ENCODE results near the gene SNCA.

The SNCA gene

DNA sequence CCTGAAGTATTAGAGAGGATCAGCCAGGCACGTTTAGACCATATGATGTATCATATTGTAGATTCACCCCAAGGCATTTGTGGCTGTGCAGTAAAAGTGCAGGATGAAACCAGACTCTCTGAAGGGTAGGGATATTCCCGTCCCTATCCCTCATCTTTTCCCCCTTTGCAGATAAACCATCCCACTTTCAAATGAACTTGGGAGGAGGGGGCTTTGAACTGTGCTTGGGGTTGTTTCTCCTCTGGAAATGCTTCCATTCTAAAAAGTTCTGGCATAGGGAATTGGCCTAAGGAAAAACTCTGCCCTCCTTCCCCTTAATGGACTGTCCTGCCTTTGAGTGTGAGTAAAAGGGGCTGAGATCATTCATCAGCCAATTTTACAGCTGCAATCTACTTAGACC is 23.8 kb downstream of the SNCA start:
- no peak for DNase-seq

DNA sequence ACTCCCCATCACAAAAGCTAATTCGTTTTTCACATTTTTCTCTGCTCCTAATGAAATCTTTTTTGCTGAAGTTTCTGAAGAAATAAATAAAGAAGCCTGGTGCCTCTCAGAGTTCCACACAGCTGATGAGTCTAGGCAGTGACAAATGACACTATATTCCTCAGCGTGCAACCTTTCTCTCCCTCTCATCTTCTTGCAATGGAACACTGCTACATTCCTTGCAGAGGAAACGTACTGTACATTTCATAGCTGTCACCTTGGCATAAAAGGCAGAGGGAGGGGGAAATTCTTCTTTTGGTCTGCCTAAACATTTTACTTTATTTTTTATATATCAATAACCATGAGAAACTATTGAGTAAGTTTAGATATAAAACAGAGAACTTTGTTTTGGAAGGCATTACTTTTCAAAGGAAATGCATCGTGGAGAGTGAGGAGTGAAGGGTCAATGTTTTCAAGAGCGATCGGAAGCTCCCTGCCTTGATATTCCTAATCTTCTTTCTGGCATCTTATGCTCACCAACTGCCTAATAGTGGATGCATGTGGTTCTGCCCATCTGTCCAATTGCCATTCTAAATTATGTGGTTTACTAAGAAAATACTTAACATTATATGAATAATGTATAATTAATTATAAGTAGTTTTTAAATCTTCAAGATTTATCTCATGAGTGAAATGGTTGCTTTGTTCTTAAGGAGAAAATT is 29.4 kb downstream of the SNCA start:
- DNase-seq = no peak

DNA sequence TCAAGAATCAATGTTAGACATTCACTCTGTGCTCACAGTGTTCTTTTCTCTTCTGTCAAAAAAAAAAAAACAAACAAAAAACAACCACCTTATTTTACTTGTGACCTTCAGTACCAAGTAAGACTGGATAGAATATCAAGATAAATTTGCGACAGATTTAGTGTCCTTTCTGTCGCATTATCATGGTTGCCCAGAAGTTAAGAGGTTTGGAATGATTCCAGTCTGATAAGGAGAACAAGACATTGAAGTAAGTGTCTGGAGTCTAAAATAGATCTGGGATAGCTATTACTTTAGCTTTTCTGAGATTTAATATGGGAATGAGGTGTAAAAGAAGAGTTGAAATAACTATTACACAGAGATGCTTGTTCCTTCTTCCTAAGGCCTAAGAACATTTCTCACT is 31.7 kb downstream of the SNCA start:
- no peak for DNase-seq

DNA sequence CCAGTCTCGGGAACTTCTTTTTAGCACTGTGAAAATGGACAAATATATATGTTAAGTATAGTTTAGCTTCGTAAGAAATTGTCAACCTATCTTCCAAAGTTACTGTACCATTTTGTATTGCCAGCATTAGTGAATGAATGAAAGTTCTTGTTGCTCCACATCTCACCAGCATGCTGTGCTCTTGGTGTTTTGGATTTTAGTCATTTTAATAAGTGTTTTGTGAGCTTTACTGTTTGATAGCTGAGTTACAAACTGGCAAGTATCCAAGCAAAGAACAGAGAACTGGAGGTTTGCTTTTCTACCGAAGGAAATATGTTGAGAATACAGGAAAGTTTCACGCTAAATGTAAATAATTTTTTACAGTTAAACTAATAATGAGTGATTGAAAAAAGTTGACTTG is 33.0 kb downstream of the SNCA start:
- DNase-seq = no peak

DNA sequence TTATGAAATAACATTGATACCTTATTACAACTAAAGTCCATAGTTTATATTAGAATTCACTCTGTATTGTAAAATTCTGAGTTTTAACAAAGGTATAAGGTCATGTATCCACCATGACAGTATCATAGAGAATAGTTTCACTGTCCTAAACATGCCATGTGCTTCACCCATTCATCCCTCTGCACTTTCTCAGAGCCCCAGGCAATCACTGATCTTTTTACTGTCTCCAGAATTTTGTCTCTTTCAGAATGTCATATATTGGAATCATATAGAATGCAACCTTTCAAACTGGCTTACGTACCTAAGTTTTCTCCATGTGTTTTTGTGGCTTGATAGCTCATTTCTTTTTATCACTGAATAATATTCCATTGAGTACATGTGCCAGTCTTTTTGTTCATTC is 33.9 kb downstream of the SNCA start:
- no peak for DNase-seq

DNA sequence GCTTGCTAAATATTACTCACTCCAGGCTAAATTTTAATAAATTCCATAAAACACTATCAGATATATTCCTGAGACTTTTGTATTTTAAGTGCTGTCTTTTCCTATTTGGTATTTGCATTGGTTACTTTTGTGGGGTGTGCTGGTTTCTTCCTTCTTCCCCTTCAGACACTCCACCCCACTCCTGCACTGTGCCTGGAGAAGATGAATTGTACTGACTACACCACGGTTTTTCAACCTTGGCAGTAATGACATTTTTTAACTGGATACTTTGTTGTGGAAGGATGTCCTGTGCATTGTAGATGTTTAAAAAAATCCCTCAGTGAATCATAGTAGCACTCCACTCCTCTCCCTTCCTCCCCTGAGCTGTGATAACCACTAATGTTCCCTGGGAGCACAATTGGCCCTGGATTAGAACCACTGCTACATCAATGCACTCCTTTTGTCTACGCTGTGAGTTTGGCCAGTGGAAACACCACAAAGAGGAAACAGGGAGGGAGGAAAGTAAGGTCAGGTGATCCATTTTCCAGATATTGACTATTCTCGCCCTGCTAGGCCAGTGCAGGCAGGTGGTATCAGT is 36.3 kb downstream of the SNCA start:
- DNase-seq = no peak

DNA sequence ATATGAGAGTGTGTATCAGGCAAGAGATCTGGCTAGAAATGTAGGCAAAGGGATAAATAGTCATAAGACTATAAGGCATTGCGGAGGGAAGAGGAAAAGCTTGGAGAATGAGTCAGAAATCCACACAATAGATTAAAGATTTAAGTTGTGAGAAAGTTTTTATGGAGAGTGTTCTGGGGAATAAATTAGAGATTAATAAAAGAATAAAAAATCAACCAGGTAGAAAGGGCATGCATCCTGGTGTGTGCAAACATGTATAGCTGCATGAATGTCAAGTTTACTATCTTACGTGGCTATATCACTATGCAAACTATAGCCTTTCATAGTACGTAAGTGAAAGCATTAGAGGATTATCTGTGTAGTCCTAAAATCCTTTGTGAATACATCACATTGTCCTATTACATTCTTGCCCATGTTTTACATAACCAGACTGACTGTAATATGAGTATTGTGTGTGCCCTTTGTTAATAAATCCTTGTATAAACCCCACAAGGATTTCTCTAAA is 36.9 kb downstream of the SNCA start:
- DNase-seq = no peak

DNA sequence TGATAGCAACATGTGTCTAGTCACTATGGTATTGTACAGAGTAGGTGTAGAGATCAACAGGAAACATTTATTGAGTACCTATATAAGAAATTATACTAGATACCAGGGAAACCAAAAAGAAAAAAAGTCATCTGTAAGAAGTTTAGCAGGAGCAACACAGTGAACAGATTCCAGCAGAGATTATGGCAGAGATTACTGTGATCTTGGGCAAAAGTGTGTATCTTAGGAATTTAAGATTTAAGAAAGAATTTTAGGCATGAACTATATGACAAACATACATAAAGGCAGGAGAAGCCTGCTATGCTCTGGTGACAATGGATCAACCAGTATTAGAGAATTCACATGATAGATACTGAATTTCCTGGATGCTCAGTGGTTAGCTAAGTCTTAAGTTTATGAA is 37.9 kb downstream of the SNCA start:
- no peak for DNase-seq

DNA sequence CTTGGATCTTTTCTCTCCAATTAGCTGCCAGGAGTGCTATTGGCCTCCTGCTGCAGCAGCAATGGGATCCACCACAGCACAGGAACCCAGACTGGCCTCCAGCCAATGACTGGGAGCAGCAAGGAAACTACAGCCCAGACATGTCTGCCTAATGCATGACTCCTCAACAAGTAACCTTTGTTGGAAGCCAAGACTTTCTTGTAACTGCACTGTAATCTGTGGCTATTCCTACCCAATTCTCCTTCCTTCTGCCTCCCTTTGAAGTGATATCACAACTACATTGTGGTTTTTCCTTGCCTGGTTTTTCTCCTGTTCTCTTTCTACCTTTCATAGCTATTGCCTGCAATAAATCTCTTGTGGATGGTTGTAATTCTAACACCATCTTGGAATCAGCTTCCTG is 39.8 kb downstream of the SNCA start:
- no peak for DNase-seq

DNA sequence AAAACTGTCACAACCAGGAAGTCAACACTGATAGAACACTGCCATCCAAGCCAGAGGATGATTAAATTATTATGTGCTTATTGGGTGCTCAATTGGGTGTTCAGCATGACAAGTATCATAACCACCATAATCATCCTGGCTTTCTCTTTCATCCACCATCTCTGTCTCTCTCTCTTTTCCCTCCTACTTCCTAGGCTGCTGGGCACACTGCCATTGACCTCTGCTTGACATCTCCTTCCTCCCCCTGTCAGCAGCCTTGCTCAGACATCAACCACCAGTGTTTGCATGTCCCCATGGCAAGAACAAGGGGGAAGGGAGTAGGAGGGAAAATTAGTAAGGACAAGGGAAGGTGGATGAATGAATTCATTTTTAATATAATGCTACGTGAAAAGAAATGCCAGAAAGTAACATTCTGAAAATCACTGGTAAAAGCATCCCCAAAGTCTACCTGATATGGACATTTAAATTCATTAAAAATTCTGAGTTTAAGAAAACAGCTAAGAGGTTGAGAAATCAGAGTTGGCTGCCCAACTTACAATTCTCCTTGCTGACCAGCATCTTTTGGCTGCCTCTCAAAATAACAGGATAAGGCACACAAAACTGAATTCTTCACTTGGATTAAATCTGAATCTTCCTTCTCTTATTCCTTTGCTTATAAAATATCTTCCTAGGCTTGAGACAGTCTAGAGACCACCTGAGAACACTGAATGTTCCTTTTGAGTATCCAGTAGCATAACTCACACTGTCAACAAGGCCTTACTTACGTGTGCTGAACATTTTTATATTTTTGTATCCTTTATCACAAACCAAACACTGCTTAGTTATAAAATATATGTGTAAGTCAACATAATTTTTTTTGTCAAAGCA is 48.5 kb downstream of the SNCA start:
- DNase-seq = no peak

DNA sequence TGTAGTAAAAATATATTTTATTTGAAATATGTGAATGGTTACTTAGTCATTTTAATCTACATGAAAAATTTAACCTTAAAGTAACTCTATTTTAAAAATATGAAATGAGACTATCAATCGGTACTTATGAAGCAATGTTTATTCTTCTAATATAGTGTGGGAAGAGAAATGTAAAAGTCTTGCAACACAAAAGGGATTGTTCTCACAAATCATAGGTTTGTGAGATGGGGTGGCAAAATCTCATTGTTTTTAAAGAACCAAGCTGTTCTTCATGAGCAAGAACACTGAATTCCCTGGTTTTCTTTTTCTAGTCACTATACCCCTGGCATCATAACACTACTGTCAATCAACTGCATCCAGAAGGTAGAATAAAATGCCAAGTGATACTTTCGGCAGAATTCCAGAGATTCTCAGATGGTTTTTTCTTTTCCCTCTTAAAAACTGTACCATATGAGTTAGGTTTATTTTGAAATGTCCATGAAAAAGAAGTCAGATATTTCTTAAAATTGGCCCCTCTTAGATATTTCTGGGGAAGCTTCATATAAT is 52.2 kb downstream of the SNCA start:
- no peak for DNase-seq

DNA sequence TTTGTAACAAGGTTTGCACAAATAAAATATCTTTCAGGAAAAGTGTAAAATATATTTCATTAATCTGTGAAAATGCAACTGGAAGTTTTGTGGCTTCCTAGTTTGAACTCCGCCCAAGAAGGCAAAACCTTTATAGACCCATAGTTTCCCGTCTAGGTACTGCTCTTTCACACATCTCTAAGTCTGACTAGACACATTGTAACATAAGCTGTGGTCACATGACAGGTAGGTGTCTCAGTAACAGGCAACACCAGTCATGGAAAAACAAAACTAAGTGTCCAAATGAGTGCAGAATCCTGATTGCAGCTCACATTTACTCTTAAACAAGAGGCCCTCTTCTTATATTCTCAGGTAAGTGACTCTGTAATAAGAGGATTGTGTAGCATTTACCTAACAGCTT is 55.6 kb downstream of the SNCA start:
- no peak for DNase-seq

DNA sequence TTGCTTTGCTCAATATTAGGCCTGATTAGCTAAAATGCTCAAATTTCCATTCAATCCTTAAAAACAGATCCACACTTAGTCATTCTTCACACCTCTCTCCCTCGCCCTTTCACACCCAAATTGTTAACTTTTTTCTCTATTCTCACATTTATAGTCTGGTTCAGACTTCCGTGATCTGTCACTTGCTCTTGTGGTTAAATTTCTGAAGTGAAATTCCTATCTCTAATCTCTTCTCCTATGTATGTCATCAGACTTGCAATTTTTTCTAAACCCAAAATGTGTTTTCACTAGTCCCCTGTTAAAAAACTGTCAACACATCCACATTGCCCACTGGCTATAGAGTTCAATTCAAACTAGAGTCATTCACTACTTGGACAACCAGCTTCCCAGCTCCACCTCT is 63.2 kb downstream of the SNCA start:
- DNase-seq = no peak

DNA sequence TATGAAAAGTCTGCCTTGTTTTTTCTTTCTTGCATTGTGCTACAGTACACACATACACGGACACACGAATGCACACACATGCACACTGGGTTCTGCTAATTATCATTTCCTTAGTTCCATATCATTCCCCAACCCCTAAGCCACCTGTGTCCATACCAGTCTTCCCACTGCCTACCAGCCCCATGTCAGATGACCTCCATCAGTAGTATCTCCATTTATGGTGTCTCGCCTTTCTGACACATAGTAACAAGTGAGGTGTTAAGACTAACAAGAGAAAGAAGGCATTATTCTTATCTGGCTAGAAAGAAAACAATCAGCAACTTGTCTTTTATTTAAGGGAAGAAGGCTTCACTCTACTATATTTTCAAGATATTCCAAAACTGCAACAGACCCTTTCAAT is 67.1 kb downstream of the SNCA start:
- DNase-seq = no peak

DNA sequence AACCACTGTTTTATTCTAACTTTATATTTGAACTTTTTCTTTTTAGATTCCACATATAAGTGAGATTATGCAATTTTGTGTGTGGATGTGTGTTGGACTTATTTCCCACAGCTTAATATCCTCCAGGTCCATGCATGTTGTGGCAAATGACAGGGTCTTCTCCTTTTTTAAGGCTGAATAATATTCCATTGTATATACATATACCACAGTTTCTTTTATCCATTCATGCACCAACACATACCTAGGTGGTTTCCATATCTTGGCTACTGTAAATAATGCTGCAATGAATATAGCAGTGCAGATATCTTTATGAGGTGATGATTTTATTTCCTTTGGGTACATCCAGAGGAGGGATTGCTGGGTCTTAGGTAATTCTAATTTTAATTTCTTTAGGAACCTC is 69.0 kb downstream of the SNCA start:
- DNase-seq = no peak

DNA sequence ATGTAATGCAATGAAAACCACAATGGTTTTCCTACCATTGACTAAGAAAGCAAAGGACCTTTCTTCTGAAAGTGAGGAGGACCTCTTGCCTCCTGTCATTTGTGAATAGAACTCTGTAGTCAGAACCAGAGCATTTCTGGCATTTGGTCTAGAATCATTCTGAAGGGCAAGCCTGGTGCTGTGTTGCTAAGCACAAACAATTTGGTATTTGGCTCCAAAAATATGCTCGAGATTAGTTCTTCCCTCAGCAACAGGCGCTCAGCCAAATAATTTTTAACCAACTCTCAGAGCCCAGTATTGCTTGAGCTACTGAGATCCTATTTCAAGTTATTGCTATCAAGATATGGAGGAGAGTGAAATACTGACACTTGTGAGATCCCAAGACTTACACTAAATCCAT is 71.0 kb downstream of the SNCA start:
- DNase-seq = no peak

DNA sequence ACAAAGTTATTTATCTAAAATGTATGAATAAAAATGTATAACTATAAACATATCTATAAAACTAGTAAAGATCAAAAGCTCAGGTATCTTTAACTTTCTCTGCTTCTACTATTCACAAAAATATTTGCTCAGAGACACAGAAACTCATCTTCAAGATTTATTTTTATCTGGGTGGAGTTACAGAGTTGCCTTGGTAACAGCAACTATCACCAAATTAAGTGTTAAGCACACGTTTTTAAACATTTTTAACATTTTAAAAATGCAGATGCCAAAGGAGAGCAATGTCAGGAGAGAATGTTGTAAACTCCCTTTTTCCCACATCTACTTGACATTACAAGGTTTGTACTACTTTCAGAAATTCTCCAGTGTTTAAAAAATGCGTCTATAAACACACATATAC is 71.4 kb downstream of the SNCA start:
- DNase-seq = no peak

DNA sequence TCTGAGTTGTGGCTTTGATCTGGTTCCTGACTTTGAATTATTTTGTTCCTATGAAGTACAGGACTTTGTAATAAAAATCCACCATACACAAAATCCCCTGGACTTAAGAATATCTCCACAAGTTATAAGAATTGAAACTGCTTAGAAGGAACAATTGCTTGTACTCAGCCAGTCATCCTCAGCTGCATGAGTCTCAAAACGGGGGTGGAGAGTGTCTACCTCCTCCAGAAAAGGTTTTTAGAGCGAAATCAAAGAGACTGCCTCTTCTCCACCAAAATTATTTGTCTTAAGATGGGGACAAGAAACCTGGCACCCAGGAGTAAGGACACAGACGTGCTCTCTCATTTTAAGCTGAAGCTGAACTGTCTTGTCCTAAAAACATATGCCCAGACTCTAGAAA is 74.7 kb downstream of the SNCA start:
- DNase-seq = no peak

DNA sequence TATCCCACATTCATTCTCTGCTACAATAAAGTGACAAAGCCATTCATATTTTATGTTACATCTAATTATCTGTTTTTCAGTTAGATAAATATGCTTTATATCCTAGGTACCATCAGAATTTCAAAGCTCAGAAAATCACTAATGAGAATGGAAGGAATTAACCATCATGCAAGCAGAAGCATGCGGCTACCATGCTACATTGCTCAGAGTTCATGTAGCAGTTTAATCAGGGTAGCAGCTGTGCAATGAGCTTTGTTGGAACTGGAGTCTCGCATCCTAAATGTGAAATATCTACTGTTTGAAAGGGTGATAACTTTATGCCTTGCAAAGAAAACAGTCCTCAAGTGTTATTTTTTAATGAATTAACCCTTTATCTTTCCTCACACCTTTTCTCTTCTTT is 77.5 kb downstream of the SNCA start:
- DNase-seq = no peak

DNA sequence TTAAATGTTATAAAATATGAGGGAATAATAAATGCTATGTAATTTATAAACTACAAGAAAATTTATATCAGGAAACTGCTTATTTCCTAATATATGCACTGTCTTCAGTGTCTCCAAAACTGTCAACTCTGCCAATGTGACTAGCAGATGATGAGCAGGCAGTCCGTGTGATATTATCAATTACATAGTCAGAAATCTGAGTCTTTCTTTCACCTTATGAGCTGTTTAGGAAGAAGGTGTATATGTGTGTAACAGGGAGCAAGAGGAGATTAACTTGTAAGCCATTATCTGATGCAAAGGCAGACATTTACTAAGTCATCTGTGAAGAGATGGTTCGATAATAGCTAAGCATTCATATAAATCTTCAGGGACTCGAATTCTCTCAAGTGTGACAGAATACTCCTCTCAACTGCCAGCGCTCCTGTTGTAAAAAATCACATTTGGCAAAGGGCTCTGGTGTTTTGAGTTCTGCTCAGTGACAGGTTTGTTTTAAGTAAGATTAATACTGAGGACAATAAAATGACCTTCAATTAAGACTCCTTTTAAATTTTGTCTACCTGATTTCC is 79.7 kb downstream of the SNCA start:
- DNase-seq = no peak

DNA sequence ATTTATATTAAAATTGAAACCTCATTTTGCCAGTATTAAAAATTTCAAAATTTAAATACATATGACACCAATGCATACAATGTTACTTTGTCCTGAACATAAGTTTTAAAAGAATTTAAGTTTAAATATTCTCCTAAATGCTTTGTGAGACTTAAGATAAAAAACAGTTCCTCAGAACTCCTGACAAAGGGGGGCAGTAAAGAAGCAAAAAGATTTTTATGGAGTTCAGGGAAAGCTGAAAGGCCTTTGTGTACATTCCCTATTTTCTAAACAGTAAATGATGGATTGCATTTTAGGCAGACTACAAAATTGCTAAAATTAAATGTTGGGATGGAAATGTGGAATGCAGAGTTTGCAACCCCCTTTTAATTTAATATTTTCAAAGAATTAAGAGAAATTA is 81.7 kb downstream of the SNCA start:
- DNase-seq = no peak

DNA sequence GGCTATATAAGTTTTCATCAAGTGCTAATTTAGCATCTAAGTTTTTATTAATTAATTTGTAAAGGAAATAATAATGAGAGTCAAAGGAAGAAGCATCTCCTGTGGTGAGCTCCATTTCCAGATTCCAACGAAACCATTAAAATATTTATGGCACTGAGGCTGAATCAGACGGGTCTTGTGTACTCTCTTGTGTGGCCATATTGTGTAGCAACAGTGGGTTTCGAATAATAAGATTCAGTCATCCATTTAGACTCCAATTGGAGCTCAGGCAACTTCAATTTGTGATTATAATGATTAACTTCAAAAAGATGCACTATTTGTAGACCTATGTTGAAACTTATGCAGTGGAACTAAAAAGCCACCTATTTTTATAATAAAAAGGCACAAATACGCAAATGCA is 82.4 kb downstream of the SNCA start:
- no peak for DNase-seq

DNA sequence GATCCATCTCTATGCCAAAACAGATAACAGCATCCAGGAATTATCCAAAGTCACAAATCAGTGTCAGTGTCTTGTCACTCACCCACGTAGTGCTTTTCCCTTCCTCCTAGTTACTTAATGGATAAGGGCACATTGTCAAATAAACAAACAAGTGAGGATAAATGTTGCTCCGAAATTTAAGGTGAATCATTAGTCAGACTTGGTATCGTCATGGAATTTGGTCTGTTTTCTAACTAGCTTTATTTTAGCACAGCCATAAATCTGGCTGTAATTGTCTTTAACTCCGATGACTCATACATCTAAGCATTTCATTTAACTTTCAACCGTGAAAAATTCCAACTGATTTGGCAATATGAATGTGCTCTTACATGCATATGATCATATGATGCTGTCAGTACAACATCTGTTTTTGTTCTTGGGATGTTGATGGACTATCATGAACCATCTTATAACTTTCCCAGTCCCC is 83.3 kb downstream of the SNCA start:
- no peak for DNase-seq

Measured in effector CD8-positive, alpha-beta T cell (primary cell).